ENCODE measurements around the gene NT5C1B. TPM values are rescaled to one million over a fixed set of nuclear protein-coding genes. Genes with fewer than 3 reads are reported as not detected.

Gene NT5C1B
- total RNA-seq: not detected in 2 replicates

GRCh38 chr2:18589354-18589753 is at the start of gene NT5C1B:
Gene NT5C1B, minus strand, starts transcription at chr2:18589569. Its CDS starts 101 bp downstream, at chr2:18589468.

GRCh38 chr2:18560031-18560796 is 29.2 kb downstream of the NT5C1B start, which contains the start of gene RDH14:
Gene RDH14, minus strand, starts transcription at chr2:18560653. Its CDS starts 81 bp downstream, at chr2:18560572.

Other genes starting within 250 kb of the NT5C1B start
- 24.9 and 29.0 TPM in 2 replicates for gene RDH14, start 28.9 kb downstream of the NT5C1B start, total RNA-seq

Measured in dermis lymphatic vessel endothelial cell (primary cell).